ENCODE results near the gene NR1H4.

Gene NR1H4

GRCh38 chr12:100447381-100447780 is 26.3 kb upstream of the NR1H4 start:
- no peak overlapping the region for H3K9ac ChIP-seq (ENCODE audit: low read length)
- no peak overlapping the region for H3K27ac ChIP-seq (ENCODE audit: low read length)
- no peaks in the 10 kb centered on the region for H3K9me3 ChIP-seq (ENCODE audit: control insufficient read depth, low read depth, low read length)
- H3K4me1 ChIP-seq (ENCODE audit: control insufficient read depth, low read depth, low read length): peaks cover 9% of the 10 kb centered on the region
- H3K27me3 ChIP-seq (ENCODE audit: control insufficient read depth, insufficient read depth, low read length): no peaks in the 10 kb centered on the region
- H3K4me3 ChIP-seq (ENCODE audit: low read length): no peak overlapping the region
- no peaks in the 10 kb centered on the region for H3K36me3 ChIP-seq (ENCODE audit: control insufficient read depth, low read depth, low read length)

DNA sequence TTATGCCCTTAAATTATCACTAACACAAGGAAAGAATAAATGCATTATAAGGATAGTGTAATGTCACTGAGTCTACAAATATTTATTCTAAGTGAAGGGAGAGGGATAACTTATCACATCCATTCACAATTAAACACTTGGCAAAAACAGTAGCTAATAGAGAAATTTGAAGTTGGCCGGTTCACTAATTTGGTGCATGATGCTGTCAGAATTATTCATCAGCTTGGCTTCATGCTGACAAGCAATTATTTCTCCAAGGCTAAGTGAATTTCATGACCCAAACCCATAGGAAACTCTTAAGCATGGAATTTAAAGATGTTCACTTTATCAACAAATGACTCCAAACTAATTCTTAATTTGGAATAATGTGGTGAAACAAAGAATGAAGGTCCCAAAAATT is 25.0 kb upstream of the NR1H4 start:
- Histone ChIP-seq H3K27me3 (ENCODE audit: control insufficient read depth, insufficient read depth, low read length) (no peaks in the 10 kb centered on the region), H3K9me3 (ENCODE audit: control insufficient read depth, low read depth, low read length) (no peaks in the 10 kb centered on the region), H3K4me1 (ENCODE audit: control insufficient read depth, low read depth, low read length) (peaks cover 9% of the 10 kb centered on the region), H3K36me3 (ENCODE audit: control insufficient read depth, low read depth, low read length) (no peaks in the 10 kb centered on the region), H3K9ac (ENCODE audit: low read length) (no peak overlapping the region), H3K4me3 (ENCODE audit: low read length) (no peak overlapping the region), H3K27ac (ENCODE audit: low read length) (no peak overlapping the region)

DNA sequence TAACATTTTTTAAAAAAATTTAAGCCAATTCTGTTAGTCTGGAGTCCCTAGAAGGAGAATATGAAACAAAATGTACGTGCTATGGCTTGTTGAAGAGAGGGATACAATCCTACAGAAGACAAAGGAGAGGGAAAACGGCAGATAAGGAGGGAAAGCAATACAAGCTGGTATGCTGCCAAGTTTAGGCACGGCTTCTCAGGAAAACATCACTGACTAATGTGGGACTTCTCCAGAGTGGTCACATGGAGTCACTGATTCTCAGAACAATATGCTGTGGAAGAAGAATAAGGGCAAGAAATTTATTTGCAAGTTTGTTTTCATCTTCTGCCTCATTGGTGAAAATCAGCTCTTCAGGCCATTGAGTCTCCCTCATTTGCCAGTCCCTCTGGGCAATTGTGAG is 22.9 kb upstream of the NR1H4 start:
- Histone ChIP-seq H3K36me3 (ENCODE audit: control insufficient read depth, low read depth, low read length) (no peaks in the 10 kb centered on the region), H3K4me1 (ENCODE audit: control insufficient read depth, low read depth, low read length) (peaks cover 9% of the 10 kb centered on the region), H3K9ac (ENCODE audit: low read length) (no peak overlapping the region), H3K4me3 (ENCODE audit: low read length) (no peak overlapping the region), H3K9me3 (ENCODE audit: control insufficient read depth, low read depth, low read length) (no peaks in the 10 kb centered on the region), H3K27ac (ENCODE audit: low read length) (no peak overlapping the region), H3K27me3 (ENCODE audit: control insufficient read depth, insufficient read depth, low read length) (no peaks in the 10 kb centered on the region)

DNA sequence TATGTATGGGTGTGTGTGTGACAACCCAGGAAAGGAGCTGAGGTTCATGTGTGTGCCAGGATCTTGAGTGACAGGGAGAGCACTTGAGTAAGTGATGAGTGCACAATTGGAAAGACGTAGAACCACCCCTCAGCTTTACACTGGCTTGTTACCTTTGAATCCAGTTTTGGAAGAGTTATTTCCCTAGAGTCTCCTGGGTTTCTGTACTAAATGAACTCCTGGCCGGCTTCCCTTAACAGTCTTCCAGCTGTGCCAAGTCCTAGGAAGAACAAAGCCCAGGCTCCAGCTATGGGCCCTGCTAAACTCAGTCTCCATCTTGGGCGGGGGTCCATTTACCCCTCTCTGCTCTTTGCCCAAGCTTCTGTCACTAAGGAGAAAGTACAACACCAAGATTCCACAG is 19.7 kb upstream of the NR1H4 start:
- Histone ChIP-seq H3K4me1 (ENCODE audit: control insufficient read depth, low read depth, low read length) (no peaks in the 10 kb centered on the region), H3K4me3 (ENCODE audit: low read length) (no peak overlapping the region), H3K9me3 (ENCODE audit: control insufficient read depth, low read depth, low read length) (no peaks in the 10 kb centered on the region), H3K27ac (ENCODE audit: low read length) (no peak overlapping the region), H3K36me3 (ENCODE audit: control insufficient read depth, low read depth, low read length) (no peaks in the 10 kb centered on the region), H3K27me3 (ENCODE audit: control insufficient read depth, insufficient read depth, low read length) (no peaks in the 10 kb centered on the region), H3K9ac (ENCODE audit: low read length) (no peak overlapping the region)

DNA sequence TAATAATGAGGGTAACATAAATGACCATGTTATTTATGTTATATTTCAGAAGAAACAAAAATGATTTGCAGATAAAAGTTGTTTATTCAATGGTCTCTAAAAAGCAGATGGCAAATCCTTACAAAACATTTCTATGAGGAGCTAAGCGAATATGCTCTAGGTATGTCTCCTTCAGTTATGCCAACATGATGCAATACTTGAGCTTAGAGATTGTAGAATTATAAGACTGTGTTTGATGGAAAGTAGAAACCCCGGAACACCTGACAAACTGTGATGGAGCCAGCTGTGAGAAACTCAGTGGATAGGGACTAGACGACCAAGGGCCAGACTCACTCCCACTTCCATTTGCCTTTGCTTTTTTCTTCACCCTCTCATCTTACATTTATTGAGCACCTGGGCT is 17.8 kb upstream of the NR1H4 start:
- H3K4me3 ChIP-seq (ENCODE audit: low read length): no peak overlapping the region
- peaks cover 5% of the 10 kb centered on the region for H3K4me1 ChIP-seq (ENCODE audit: control insufficient read depth, low read depth, low read length)
- no peaks in the 10 kb centered on the region for H3K9me3 ChIP-seq (ENCODE audit: control insufficient read depth, low read depth, low read length)
- no peak overlapping the region for H3K27ac ChIP-seq (ENCODE audit: low read length)
- no peak overlapping the region for H3K9ac ChIP-seq (ENCODE audit: low read length)
- no peaks in the 10 kb centered on the region for H3K36me3 ChIP-seq (ENCODE audit: control insufficient read depth, low read depth, low read length)
- no peaks in the 10 kb centered on the region for H3K27me3 ChIP-seq (ENCODE audit: control insufficient read depth, insufficient read depth, low read length)

- Histone ChIP-seq H3K4me1 (ENCODE audit: control insufficient read depth, low read depth, low read length) (peaks cover 5% of the 10 kb centered on the region), H3K9me3 (ENCODE audit: control insufficient read depth, low read depth, low read length) (no peaks in the 10 kb centered on the region), H3K9ac (ENCODE audit: low read length) (no peak overlapping the region), H3K27ac (ENCODE audit: low read length) (no peak overlapping the region), H3K4me3 (ENCODE audit: low read length) (no peak overlapping the region), H3K36me3 (ENCODE audit: control insufficient read depth, low read depth, low read length) (no peaks in the 10 kb centered on the region), H3K27me3 (ENCODE audit: control insufficient read depth, insufficient read depth, low read length) (no peaks in the 10 kb centered on the region)
Observed at GRCh38 chr12:100458191-100458590, 15.5 kb upstream of the NR1H4 start.

GRCh38 chr12:100460702-100461101 is 13.0 kb upstream of the NR1H4 start:
- no peaks in the 10 kb centered on the region for H3K36me3 ChIP-seq (ENCODE audit: control insufficient read depth, low read depth, low read length)
- peaks cover 5% of the 10 kb centered on the region for H3K4me1 ChIP-seq (ENCODE audit: control insufficient read depth, low read depth, low read length)
- no peak overlapping the region for H3K9ac ChIP-seq (ENCODE audit: low read length)
- H3K27ac ChIP-seq (ENCODE audit: low read length): no peak overlapping the region
- H3K27me3 ChIP-seq (ENCODE audit: control insufficient read depth, insufficient read depth, low read length): no peaks in the 10 kb centered on the region
- no peak overlapping the region for H3K4me3 ChIP-seq (ENCODE audit: low read length)
- H3K9me3 ChIP-seq (ENCODE audit: control insufficient read depth, low read depth, low read length): no peaks in the 10 kb centered on the region

- Histone ChIP-seq H3K4me1 (ENCODE audit: control insufficient read depth, low read depth, low read length) (peaks cover 5% of the 10 kb centered on the region), H3K4me3 (ENCODE audit: low read length) (no peak overlapping the region), H3K27ac (ENCODE audit: low read length) (no peak overlapping the region), H3K27me3 (ENCODE audit: control insufficient read depth, insufficient read depth, low read length) (no peaks in the 10 kb centered on the region), H3K36me3 (ENCODE audit: control insufficient read depth, low read depth, low read length) (no peaks in the 10 kb centered on the region), H3K9me3 (ENCODE audit: control insufficient read depth, low read depth, low read length) (no peaks in the 10 kb centered on the region), H3K9ac (ENCODE audit: low read length) (no peak overlapping the region)
Observed at GRCh38 chr12:100461330-100461973, 12.2 kb upstream of the NR1H4 start.

DNA sequence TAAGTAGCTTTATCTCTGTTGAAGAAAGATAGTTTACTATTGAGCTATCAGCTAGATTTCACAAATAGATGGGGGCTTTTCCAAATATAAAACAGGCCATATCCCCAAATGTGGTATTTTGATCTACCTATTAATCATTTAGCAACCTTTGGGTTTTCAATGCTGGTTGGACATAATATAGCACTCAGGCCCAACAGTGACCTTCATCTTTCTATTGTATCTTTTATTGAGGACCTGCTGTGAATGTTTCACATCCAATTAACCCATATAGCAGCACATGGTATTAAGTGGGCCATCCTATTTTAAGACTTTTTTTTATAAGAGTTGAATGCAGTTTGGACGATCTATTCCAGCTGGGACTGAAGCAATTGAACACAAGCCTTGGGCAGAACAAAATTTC is 10.0 kb upstream of the NR1H4 start:
- Histone ChIP-seq H3K4me3 (ENCODE audit: low read length) (no peak overlapping the region), H3K27ac (ENCODE audit: low read length) (no peak overlapping the region), H3K9me3 (ENCODE audit: control insufficient read depth, low read depth, low read length) (no peaks in the 10 kb centered on the region), H3K27me3 (ENCODE audit: control insufficient read depth, insufficient read depth, low read length) (no peaks in the 10 kb centered on the region), H3K4me1 (ENCODE audit: control insufficient read depth, low read depth, low read length) (peaks cover 5% of the 10 kb centered on the region), H3K9ac (ENCODE audit: low read length) (no peak overlapping the region), H3K36me3 (ENCODE audit: control insufficient read depth, low read depth, low read length) (no peaks in the 10 kb centered on the region)

DNA sequence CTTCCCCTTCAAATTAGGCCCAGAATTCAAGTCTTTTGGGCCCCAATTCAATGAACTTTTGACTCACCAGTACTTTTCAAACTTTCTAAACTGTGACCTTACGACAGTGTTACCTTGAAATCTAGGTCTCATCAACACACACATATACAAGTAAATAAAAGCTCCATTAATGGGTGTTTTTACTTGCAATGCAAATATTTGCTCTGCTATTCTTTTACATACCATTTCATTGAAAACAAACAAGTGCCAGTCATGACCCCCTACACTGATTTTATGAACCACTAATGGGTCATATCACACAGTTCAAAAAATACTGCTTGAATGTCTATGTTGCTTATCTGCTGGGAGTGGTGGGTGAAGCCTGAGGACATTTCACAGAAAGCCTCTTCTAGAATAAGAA is 9.1 kb upstream of the NR1H4 start:
- H3K27ac ChIP-seq (ENCODE audit: low read length): no peak overlapping the region
- H3K9me3 ChIP-seq (ENCODE audit: control insufficient read depth, low read depth, low read length): no peaks in the 10 kb centered on the region
- no peaks in the 10 kb centered on the region for H3K27me3 ChIP-seq (ENCODE audit: control insufficient read depth, insufficient read depth, low read length)
- H3K36me3 ChIP-seq (ENCODE audit: control insufficient read depth, low read depth, low read length): no peaks in the 10 kb centered on the region
- peaks cover 5% of the 10 kb centered on the region for H3K4me1 ChIP-seq (ENCODE audit: control insufficient read depth, low read depth, low read length)
- H3K9ac ChIP-seq (ENCODE audit: low read length): no peak overlapping the region
- H3K4me3 ChIP-seq (ENCODE audit: low read length): no peak overlapping the region

DNA sequence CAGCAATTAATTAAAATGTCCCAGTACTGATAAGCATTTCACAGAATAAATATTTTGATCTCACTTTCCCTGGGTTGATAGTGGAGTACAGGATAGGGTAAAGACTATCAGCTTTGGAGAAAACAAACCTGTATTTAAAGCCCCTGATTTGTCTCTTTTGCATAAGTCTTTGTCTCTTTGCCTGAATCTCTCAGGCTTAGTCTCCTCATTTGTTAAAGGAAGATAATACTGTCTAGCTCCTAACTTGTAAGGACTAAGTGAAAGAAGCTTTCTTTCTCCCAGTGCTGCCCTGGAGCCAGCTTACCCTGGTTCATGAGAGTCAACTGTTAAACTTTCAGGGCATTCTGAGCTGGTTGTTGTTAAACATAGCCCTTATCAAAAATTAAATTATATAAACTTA is 5.5 kb upstream of the NR1H4 start:
- no peaks in the 10 kb centered on the region for H3K9me3 ChIP-seq (ENCODE audit: control insufficient read depth, low read depth, low read length)
- no peak overlapping the region for H3K4me3 ChIP-seq (ENCODE audit: low read length)
- H3K4me1 ChIP-seq (ENCODE audit: control insufficient read depth, low read depth, low read length): no peaks in the 10 kb centered on the region
- H3K27me3 ChIP-seq (ENCODE audit: control insufficient read depth, insufficient read depth, low read length): no peaks in the 10 kb centered on the region
- no peaks in the 10 kb centered on the region for H3K36me3 ChIP-seq (ENCODE audit: control insufficient read depth, low read depth, low read length)
- H3K27ac ChIP-seq (ENCODE audit: low read length): no peak overlapping the region
- H3K9ac ChIP-seq (ENCODE audit: low read length): no peak overlapping the region

DNA sequence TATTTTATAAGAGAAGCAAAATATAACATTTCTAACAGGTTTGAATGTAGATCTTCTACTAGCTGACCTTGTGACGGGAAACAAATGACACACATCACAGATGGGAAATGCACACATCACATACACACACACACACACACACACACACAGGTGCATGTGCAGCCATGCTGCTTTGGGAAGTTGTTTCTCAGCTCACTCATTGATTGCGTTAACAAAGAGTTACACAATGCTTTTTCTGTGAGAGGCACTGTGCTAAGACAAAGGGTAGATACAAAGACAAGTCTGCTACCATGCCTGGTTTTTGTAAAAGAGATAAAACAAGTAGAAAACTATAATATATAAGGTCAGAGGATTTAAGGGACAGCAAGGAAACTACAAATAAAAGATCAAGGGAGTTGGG is 1.3 kb upstream of the NR1H4 start:
- Histone ChIP-seq H3K9ac (ENCODE audit: low read length) (no peak overlapping the region), H3K27me3 (ENCODE audit: control insufficient read depth, insufficient read depth, low read length) (no peaks in the 10 kb centered on the region), H3K9me3 (ENCODE audit: control insufficient read depth, low read depth, low read length) (no peaks in the 10 kb centered on the region), H3K4me1 (ENCODE audit: control insufficient read depth, low read depth, low read length) (no peaks in the 10 kb centered on the region), H3K27ac (ENCODE audit: low read length) (no peak overlapping the region), H3K36me3 (ENCODE audit: control insufficient read depth, low read depth, low read length) (no peaks in the 10 kb centered on the region), H3K4me3 (ENCODE audit: low read length) (no peak overlapping the region)
